Measurements from ENCODE around the gene ADRA1B. TPM values are rescaled to one million over a fixed set of nuclear protein-coding genes. Genes with fewer than 3 reads are reported as not detected.

Gene ADRA1B
- total RNA-seq, 1 donor from 2014 or later = 2.5 TPM

- intact Hi-C loops (cut with micrococcal nuclease) = loop anchor here (10.0 kb wide), 2 partner anchors 324 to 374 kb away; no protein-coding TSS in a partner anchor
- no peak for DNase-seq
- Histone ChIP-seq H3K27ac (replicated peaks) (no peak overlapping the region), H3K4me3 (no peak overlapping the region), H3K27me3 (ENCODE audit: low read depth) (no peaks in the 10 kb centered on the region), H3K9me3 (replicated peaks) (no peaks in the 10 kb centered on the region), H3K36me3 (peaks cover 35% of the 10 kb centered on the region), H3K4me1 (peaks cover 28% of the 10 kb centered on the region)
- no peak for TF ChIP-seq CTCF (IDR thresholded peaks at IDR 0.05; ENCODE audit: borderline replicate concordance)
These were observed 104.0 kb downstream of the ADRA1B start for GRCh38 chr5:160020266-160020770.

GRCh38 chr5:160020964-160021363 lies 104.7 kb downstream of the ADRA1B start:
- TF ChIP-seq CTCF (IDR thresholded peaks at IDR 0.05; ENCODE audit: borderline replicate concordance) = no peak
- no peak for DNase-seq
- Histone ChIP-seq H3K4me1 (peaks cover 32% of the 10 kb centered on the region), H3K27ac (replicated peaks) (no peak overlapping the region), H3K9me3 (replicated peaks) (no peaks in the 10 kb centered on the region), H3K4me3 (no peak overlapping the region), H3K27me3 (ENCODE audit: low read depth) (no peaks in the 10 kb centered on the region), H3K36me3 (peaks cover 35% of the 10 kb centered on the region)
- intact Hi-C loops (cut with micrococcal nuclease) = loop anchor here (10.0 kb wide), 2 partner anchors 324 to 374 kb away; no protein-coding TSS in a partner anchor

GRCh38 chr5:160021831-160022446 lies 105.7 kb downstream of the ADRA1B start:
- peaks cover 32% of the 10 kb centered on the region for H3K4me1 ChIP-seq
- DNase-seq = no peak
- intact Hi-C loops (cut with micrococcal nuclease) = loop anchor here (10.0 kb wide), 2 partner anchors 323 to 373 kb away; no protein-coding TSS in a partner anchor
- TF ChIP-seq CTCF (IDR thresholded peaks at IDR 0.05; ENCODE audit: borderline replicate concordance) = peak; percentile 88
- H3K9me3 ChIP-seq (replicated peaks) = no peaks in the 10 kb centered on the region
- H3K27ac ChIP-seq (replicated peaks) = no peak overlapping the region
- H3K4me3 ChIP-seq = no peak overlapping the region
- H3K27me3 ChIP-seq (ENCODE audit: low read depth) = no peaks in the 10 kb centered on the region
- peaks cover 36% of the 10 kb centered on the region for H3K36me3 ChIP-seq

Other genes starting within 250 kb of the ADRA1B start
- 94.2 TPM for gene TTC1, start 92.7 kb downstream of the ADRA1B start, total RNA-seq
- 9.9 TPM for gene PWWP2A, start 203.0 kb downstream of the ADRA1B start, total RNA-seq